HG02840 (cell line): ENCODE results near the gene CDH3.
A peak's percentile ranks its signal among the peaks of the same experiment; 100 is the strongest.
"Not testable (repeated sequence)": the region's sequence is repeated elsewhere in the genome, so short reads cannot be mapped to it uniquely, and the experiment has no call there.

ENCODE experiments used
- ATAC-seq: cut with Tn5 transposase; IDR thresholded peaks from one replicate; pipeline ENCODE4 v1.9.1; 2021; ENCODE audit warnings: mild to moderate bottlenecking, moderate library complexity, moderate number of reproducible peaks; ENCODE audit not compliant: unreplicated experiment, low FRiP score

The CDH3 gene

GRCh38 chr16:68698091-68698490 is 53.0 kb downstream of the CDH3 start:
- ATAC-seq, result no peak

- no peak for ATAC-seq
These were observed 55.0 kb downstream of the CDH3 start for GRCh38 chr16:68700120-68700519.

- no peak for ATAC-seq
These were observed 55.7 kb downstream of the CDH3 start for GRCh38 chr16:68700831-68701230.

- no peak for ATAC-seq
These were observed 59.2 kb downstream of the CDH3 start for GRCh38 chr16:68704232-68704867.

GRCh38 chr16:68707340-68708152 is 62.4 kb downstream of the CDH3 start:
- no peak for ATAC-seq

GRCh38 chr16:68710211-68710610 is 65.1 kb downstream of the CDH3 start:
- no peak for ATAC-seq

GRCh38 chr16:68711421-68712139 is 66.5 kb downstream of the CDH3 start:
- ATAC-seq, result no peak

- no peak for ATAC-seq
These were observed 68.3 kb downstream of the CDH3 start for GRCh38 chr16:68713361-68713760.

GRCh38 chr16:68715471-68715870 is 70.4 kb downstream of the CDH3 start:
- no peak for ATAC-seq

GRCh38 chr16:68716516-68716915 is 71.4 kb downstream of the CDH3 start:
- not testable (repeated sequence) for ATAC-seq

GRCh38 chr16:68717684-68718083 is 72.6 kb downstream of the CDH3 start:
- ATAC-seq, result no peak

- ATAC-seq, result no peak
These were observed 73.5 kb downstream of the CDH3 start for GRCh38 chr16:68718590-68718989.

- peak; percentile 64 for ATAC-seq
These were observed 74.9 kb downstream of the CDH3 start for GRCh38 chr16:68719993-68720489.

GRCh38 chr16:68722119-68723024 is 77.3 kb downstream of the CDH3 start:
- no peak for ATAC-seq

- ATAC-seq, result no peak
These were observed 79.7 kb downstream of the CDH3 start for GRCh38 chr16:68724797-68725196.

- no peak for ATAC-seq
These were observed 83.4 kb downstream of the CDH3 start for GRCh38 chr16:68728523-68728922.

GRCh38 chr16:68731637-68732036 is 86.5 kb downstream of the CDH3 start:
- no peak for ATAC-seq

GRCh38 chr16:68732042-68732680 is 87.1 kb downstream of the CDH3 start:
- ATAC-seq, result no peak

GRCh38 chr16:68732741-68733399 is 87.8 kb downstream of the CDH3 start:
- ATAC-seq, result no peak
